Bronchial epithelial cell (primary cell): ENCODE measurements around the gene ADD3. TPM values are rescaled to one million over a fixed set of nuclear protein-coding genes. Genes with fewer than 3 reads are reported as not detected.

Source experiments
- DNase-seq: peaks from one replicate; pipeline ENCODE4 v3.0.0-alpha.2; 2010; ENCODE audit warnings: low read depth
- FAIRE-seq: peaks from 2 replicates; lab custom pipeline; 2011; peaks lifted over from hg19 to GRCh38; lab: Jason Lieb, UNC
- H3K27me3 ChIP-seq: 2 replicates; pipeline ENCODE4 v1.5.1; 2011; ENCODE audit warnings: low read length; ENCODE audit not compliant: control insufficient read depth, insufficient read depth
- H3K36me3 ChIP-seq: 2 replicates; pipeline ENCODE4 v1.5.1; 2011; ENCODE audit warnings: low read length; ENCODE audit not compliant: control insufficient read depth, insufficient read depth
- H3K4me3 ChIP-seq: 2 replicates; pipeline ENCODE4 v1.5.1; 2011; ENCODE audit warnings: mild to moderate bottlenecking, low read depth, low read length, control low read depth
- total RNA-seq: library from RNA; depleted of rRNA; stranded (reverse); fragments of >200 nt; gene quantifications from 2 replicates; pipeline ENCODE4 v1.2.1, GENCODE V29; 2014
- TF ChIP-seq, protein P1 (sequence below): IDR thresholded peaks from 2 replicates; pipeline ENCODE4 v1.5.1; 2011; ENCODE audit warnings: mild to moderate bottlenecking, moderate library complexity, low read length, control low read depth, inconsistent platforms; ENCODE audit not compliant: insufficient read depth, severe bottlenecking

Gene ADD3
- total RNA-seq, 1 donor from 2014 or later: 39.5 TPM

DNA sequence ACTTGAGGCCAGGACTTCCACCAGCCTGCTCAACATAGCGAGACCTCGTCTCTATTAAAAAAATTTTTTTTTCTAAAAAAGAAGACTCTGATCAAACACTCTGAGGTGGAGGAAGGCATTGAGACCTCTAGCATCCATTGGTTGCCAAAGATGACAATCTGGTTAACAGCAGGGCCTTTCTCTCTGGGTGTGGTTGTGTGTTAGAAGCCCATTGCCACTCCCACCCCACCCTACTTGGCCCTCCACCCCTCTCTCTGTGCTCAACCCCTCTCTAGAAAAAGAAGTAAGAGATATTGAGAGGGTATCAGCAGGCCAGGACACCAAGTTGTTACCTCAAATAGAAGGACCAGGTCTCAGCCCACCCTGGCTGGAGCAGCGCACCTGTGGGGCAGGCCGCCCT, 142.3 kb downstream of the ADD3 start:
- peaks cover 6% of the 10 kb centered on the region for H3K27me3 ChIP-seq
- no peaks in the 10 kb centered on the region for H3K36me3 ChIP-seq
- no peak overlapping the region for H3K4me3 ChIP-seq
- DNase-seq: no peak
- FAIRE-seq: no peak
- TF ChIP-seq, protein P1, sequence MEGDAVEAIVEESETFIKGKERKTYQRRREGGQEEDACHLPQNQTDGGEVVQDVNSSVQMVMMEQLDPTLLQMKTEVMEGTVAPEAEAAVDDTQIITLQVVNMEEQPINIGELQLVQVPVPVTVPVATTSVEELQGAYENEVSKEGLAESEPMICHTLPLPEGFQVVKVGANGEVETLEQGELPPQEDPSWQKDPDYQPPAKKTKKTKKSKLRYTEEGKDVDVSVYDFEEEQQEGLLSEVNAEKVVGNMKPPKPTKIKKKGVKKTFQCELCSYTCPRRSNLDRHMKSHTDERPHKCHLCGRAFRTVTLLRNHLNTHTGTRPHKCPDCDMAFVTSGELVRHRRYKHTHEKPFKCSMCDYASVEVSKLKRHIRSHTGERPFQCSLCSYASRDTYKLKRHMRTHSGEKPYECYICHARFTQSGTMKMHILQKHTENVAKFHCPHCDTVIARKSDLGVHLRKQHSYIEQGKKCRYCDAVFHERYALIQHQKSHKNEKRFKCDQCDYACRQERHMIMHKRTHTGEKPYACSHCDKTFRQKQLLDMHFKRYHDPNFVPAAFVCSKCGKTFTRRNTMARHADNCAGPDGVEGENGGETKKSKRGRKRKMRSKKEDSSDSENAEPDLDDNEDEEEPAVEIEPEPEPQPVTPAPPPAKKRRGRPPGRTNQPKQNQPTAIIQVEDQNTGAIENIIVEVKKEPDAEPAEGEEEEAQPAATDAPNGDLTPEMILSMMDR: no peak

DNA sequence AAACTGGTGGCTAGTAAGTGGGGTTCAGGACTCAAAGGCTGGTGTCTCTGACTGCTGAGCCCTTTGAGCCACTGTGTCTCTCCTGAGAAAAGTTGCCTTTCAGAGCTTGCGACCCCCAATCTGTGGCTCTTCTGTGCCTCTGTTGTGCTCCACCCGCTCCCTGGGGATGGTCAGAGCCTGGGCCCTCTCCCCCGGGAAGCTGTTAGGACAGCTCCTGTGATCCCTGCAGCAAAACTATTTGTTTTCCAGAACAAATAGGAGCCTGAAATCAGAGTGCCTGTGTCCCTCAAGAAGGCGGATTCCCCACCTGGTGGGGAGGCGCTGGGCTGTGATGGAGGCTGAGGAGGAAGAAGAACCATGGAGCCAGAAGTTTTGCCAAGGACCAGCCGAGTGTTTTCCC, 143.2 kb downstream of the ADD3 start:
- FAIRE-seq (peak; percentile 43), DNase-seq (no peak)
- H3K4me3 ChIP-seq: no peak overlapping the region
- H3K27me3 ChIP-seq: peaks cover 6% of the 10 kb centered on the region
- TF ChIP-seq, protein P1: no peak
- H3K36me3 ChIP-seq: no peaks in the 10 kb centered on the region

DNA sequence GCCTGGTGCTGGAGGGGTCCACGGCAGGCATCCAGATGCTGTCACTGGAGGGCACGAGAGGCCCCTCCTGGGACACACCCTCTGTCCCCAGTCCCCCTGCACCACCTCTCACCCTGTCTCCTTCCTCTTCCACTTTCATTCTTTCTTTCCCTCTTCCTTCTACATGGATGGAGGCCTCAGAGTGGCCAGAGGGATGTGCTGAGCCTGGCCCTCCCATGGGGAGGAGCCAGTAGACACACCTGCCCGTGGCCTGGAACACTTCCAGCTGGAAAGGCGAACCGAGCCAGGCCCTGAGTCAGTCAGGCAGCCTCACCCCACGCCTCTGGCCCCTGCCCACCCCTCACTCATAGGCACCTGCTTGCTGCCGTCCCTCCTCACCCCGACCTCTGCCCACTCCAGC, 143.7 kb downstream of the ADD3 start:
- Histone ChIP-seq H3K36me3 (no peaks in the 10 kb centered on the region), H3K4me3 (no peak overlapping the region), H3K27me3 (peaks cover 6% of the 10 kb centered on the region)
- FAIRE-seq (no peak), DNase-seq (peak; percentile 68)
- TF ChIP-seq, protein P1: no peak

DNA sequence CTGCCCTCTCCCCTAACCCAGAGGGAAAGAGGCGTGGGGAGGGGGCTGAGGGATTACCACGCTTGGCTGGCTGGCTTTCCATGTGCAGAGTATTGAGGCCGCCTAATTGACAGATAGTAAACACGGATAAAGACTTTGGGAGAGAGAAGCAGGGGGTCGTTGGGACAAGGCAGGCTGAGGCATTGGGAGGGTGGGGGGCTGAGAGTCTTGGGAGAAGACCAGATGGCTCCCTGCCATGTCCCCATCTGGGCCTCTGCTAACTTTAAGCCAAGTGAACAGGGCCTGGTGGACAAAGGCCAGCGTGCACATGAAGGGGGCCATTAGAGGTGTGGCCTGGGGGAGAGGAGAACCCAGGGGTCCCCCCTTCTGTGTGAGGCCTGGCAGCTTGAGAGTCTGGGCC, 144.2 kb downstream of the ADD3 start:
- Histone ChIP-seq H3K36me3 (no peaks in the 10 kb centered on the region), H3K4me3 (no peak overlapping the region), H3K27me3 (peaks cover 6% of the 10 kb centered on the region)
- FAIRE-seq: no peak
- TF ChIP-seq, protein P1: no peak
- DNase-seq: no peak

DNA sequence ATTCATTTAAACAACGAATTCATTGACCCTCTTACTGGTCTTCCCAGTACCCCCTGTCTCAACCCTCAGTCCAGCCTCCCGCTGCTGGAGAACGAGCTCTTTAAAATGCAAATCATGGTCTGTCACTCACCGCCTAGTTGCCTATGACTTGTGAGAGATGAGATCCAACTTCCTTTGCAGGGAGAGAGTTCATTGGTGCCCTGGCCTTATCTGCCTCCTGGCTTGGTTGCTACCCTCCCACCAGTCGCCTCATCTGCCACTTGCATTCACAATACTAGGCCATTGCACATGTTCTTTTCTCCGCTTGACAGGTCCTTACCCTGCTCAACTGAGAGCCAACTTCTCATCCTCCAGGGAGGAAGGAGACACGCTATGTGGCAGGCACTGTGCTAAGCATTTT, 145.6 kb downstream of the ADD3 start:
- no peak for FAIRE-seq
- TF ChIP-seq, protein P1: no peak
- H3K27me3 ChIP-seq: peaks cover 6% of the 10 kb centered on the region
- no peak for DNase-seq
- no peaks in the 10 kb centered on the region for H3K36me3 ChIP-seq
- no peak overlapping the region for H3K4me3 ChIP-seq

DNA sequence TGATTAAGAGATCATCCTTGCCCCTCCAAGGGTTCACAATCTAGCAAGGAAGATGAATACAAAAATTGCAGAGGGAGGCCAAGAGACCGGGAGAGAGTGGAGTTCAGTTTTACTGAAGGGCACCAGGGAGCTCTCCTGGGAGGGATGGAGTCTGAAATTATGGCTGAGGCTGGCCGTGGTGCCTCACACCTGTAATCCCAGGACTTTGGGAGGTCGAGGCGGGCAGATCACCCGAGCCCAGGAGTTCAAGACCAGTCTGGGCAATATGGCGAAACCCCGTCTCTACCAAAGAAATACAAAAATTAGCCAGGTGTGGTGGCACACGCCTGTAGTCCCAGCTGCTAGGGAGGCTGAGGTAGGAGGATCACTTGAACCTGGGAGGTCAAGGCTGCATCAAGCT, 148.3 kb downstream of the ADD3 start:
- H3K27me3 ChIP-seq: peaks cover 4% of the 10 kb centered on the region
- TF ChIP-seq, protein P1: no peak
- no peak overlapping the region for H3K4me3 ChIP-seq
- FAIRE-seq (no peak), DNase-seq (no peak)
- no peaks in the 10 kb centered on the region for H3K36me3 ChIP-seq
